NCI-H128 (cell line): ENCODE measurements around the gene PHTF1.
A peak's percentile ranks its signal among the peaks of the same experiment; 100 is the strongest.
"Not testable (repeated sequence)": the region's sequence is repeated elsewhere in the genome, so short reads cannot be mapped to it uniquely, and the experiment has no call there.

Experiments
- DNase-seq: peaks from one replicate; lab custom pipeline; 2025; ENCODE audit not compliant: unreplicated experiment; lab: John Stamatoyannopoulos, UW

PHTF1 gene

DNA sequence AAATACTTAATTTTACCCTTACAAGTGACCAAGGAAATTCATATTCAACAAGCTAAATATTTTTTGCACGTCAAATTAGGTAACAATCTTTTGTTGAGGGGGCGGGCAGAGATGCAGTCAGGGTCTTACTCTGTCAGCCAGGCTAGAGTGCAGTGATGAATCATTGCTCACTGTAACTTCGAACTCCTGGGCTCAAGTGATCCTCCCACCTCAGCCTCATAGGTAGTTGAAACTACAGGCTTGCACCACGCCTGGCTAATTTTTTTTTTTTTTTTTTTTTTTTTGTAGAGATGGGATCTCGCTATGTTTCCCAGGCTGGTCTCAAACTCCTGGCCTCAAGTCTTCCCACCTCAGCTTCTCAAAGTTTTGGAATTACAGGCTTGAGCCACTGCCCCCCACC lies 26.5 kb downstream of the PHTF1 start:
- DNase-seq, result no peak

DNA sequence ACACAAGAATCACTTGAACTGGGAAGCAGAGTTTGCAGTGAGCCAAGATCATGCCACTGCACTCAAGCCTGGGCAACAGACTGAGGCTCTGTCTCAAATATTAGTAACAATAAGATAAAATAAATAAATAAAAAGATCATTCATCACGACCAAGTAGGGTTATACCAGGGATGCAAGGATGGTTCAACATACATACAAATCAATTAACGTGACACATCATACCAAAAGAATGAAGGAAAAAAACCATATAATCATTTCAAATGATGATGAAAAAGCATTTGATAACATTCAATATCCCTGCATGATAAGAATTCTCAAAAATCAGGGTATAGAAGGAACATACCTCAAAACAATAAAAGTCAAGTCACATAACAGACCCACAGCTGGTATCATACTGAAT lies 38.3 kb downstream of the PHTF1 start:
- no peak for DNase-seq

DNA sequence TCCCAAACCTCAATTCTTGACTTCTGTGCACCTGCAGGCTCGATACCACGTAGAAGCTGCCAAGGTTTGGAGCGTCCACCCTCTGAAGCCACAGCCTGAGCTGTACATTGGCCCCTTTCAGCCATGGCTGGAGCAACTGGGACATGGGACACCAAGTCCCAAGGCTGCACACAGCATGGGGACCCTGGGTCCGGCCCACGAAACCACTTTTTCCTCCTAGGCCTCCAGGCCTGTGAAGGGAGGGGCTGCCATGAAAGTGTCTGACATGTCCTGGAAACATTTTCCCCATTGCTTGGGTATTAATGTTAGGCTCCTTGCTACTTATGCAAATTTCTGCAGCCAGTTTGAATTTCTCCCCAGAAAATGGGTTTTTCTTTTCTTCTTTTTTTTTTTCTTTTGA lies 40.7 kb downstream of the PHTF1 start:
- DNase-seq, result not testable (repeated sequence)

DNA sequence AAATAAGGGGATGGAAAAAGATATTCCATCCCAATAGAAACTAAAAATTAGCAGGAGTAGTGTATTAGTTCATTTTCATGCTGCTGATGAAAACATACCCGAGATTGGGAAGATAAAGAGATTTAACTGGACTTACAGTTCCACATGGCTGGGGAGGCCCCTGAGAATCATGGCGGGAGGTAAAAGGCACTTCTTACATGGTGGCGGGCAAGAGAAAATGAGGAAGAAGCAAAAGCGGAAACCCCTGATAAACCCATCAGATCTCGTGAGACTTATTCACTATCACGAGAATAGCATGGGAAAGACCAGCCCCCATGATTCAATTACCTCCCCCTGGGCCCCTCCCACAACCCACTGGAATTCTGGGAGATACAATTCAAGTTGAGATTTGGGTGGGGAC lies 41.8 kb downstream of the PHTF1 start:
- DNase-seq, result not testable (repeated sequence)

DNA sequence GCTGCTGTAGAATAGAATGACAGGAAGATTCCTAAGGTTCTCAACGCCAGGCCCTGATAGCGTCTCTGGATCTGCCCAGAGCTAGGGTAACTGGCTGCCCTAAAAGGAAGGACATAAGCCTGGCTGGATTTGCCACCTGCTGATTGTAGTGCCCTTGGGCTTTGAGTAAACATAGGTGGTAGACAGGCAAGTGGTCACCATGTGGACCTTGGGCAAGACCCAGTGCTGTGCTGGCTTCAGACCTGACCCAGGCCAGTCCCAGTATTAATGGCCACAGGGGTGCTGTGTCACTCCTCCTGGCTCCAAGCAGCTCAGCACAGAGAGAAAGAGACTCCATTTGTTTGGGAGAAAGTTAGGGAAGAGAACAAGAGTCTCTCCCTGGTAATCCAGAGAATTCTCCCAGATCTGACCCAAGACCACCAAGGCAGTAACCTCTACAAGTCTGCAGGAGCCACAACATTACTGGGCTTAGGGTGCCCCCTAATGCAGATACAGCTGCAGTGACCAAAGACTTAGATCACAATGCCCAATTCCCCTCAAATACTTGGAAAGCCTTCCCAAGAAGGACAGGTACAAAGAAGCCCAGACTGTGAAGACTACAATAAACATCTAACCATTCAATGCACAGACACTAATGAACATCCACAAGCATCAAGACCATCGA lies 44.5 kb downstream of the PHTF1 start:
- no peak for DNase-seq

DNA sequence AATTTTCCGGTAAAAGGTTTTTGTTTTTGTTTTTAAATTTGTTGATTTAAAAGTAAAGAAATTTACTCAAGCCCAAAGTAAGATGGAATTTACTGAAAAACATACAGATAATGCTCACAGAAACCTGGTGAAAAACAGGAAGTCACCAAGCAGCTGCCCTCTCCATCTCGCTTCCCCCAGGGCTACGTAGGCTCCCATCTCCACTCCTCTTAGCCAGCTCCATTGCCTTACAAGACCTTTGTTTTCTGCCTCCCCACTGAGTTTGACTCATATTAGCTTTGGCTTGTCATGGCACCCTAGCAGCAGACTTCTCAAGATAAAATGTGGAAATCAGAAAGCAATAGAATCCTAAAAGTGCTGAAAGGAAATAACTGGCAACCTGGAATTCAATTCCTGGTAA lies 57.9 kb downstream of the PHTF1 start:
- no peak for DNase-seq

DNA sequence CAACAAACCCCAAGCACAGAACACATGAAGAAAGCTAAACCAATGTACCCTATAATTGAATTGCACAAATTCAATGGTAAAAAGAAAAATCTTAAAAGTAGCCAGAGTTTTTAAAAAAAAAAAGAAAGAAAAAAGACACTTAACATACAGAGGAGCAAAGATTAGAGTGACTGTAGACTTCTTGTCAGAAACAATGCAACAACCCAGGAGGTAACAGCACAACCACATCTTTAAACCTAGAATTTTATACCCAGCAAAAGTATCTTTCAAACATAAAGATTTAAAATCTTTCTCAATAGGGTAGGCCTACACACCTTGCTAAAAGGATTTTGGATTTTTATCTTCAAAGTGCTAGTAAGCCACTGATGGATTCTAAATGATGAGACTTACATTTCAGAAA lies 64.4 kb downstream of the PHTF1 start:
- DNase-seq, result no peak

DNA sequence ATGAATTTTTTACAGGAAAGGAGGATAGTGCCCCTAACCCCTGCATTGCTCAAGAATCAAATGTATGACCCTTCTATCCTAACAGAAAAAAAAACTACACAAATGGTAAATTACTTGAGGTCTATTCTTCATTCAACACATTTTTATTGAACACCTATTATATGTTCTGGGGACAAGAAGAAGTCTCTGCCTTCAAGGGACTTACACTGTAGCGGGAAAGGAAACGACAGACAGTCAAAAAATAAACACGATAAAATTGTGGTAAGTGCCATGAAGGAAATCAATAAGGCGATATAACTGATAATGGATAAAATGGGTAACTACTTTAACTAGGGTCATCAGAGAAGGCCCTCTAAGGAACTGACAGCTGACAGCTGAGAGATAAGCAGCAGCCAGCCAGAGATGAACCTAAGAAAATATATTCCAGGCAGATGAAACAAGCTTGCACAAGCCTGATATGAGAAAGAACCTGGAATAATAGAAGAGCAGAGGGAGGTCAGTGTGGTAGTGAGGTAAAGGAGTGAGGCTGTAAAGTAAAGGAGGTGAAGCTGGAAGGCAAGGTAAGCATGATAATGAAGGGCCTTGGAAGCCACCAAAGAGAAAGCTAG lies 66.4 kb downstream of the PHTF1 start:
- no peak for DNase-seq

DNA sequence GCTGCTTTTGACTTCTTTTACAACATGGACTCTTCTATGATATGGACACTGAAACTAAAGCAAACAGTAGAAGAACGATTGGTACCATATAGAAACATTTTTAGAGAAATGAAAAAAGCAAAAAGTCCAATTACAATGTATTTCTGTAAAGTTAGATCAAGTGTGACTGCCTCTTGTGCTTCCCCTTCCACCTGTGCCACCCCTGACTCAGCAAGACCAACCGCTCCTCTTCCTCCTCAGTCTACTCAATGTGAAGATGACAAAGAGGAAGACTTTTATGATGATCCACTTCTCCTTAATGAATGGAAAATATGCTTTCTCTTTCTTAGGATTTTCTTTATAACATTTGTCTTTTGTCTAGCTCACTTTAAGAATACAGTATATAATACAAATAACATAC lies 66.9 kb downstream of the PHTF1 start:
- DNase-seq, result no peak

DNA sequence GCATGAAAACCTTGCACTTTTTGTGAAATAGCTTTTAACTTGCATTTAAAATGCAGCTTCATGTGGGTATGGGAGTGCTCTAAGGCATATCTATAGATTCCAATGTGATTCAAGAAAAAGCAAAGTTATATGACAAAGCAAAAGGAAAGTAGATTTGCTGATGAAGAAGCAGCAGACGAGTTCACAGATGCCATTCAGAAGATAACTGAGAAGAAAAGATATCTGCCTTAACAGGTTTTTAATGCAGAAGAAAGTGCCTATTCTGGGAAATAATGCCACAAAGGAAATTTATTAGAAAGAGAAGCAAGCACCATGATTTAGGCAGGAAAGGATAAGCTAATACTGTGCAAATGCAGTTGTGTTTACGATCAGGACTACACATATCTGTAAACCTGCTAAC lies 68.1 kb downstream of the PHTF1 start:
- DNase-seq, result no peak

DNA sequence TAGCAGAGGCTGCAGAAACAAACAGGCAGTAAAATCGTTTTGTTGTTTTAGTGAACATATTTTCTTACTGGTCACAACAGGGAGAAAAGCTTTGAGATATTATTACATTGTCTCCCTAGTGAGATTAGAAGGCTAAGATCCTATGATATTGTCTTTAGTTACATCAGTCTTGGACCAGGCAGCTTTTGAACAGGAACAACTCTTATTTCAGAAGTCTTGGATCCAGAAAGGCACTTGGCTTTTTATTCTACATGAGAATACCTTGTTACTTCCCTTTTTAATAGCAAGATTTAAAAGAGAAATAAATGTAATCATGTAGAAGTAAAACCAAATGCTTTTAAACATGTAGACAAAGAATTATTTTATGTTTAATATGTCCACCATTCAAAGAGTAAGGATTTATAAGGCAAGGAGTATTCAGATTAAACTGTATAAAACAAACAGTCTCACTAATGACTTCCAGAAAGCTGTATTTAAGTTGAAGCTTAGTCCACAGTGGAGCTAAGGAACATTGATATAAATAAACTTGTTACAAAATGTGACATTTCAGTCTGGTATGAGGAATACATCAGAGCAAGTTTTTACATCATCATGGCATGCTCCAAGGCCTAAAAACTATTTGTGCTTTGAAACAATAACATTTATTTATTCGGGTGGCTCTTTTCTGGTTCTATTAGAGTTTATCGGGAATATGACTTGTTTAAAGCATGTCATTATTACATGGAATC lies 72.2 kb downstream of the PHTF1 start:
- DNase-seq, result no peak

DNA sequence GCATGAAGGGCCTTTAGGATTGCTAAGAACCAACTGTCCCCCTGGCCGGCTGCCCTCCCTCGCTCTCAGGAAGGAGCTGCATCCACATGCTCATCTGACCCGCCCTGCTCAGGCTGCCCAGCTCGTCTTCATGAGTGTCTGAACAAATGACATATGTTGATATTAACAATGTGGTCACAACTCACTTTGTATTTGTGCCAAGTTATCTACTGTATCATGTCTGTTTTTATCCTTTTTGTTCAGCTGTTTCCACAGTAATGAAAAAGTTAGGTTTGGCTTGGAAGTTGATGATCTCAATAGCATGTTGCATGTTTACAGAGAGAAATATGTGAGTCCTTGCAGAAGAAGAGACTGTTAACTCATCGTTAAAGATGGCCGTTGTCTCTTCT lies 75.1 kb downstream of the PHTF1 start:
- DNase-seq, result no peak

DNA sequence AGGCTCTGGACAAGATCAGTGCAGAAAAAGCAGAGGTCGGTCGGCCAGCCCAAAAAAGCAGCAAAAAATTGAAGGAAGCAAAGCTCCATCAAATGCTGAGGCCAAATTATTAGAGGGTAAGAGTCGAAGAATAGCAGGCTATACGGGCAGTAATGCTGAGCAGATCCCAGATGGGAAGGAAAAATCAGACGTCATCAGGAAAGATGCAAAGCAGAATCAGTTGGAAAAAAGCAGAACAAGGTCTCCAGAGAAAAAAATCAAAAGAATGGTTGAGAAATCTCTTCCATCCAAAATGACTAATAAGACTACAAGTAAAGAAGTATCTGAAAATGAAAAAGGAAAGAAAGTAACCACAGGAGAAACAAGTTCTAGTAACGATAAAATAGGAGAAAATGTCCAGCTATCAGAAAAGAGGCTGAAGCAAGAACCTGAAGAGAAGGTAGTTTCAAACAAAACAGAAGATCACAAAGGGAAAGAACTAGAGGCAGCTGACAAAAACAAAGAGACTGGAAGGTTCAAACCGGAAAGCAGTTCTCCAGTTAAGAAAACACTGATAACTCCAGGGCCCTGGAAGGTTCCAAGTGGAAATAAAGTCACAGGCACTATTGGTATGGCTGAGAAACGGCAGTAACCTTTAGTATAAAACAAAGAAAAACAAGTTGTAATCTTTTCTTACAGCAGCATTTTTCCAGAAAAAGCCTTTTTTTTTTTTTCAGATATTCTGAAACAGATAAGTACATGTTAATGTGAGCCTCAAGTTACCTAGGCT lies 75.7 kb downstream of the PHTF1 start:
- DNase-seq, result no peak

DNA sequence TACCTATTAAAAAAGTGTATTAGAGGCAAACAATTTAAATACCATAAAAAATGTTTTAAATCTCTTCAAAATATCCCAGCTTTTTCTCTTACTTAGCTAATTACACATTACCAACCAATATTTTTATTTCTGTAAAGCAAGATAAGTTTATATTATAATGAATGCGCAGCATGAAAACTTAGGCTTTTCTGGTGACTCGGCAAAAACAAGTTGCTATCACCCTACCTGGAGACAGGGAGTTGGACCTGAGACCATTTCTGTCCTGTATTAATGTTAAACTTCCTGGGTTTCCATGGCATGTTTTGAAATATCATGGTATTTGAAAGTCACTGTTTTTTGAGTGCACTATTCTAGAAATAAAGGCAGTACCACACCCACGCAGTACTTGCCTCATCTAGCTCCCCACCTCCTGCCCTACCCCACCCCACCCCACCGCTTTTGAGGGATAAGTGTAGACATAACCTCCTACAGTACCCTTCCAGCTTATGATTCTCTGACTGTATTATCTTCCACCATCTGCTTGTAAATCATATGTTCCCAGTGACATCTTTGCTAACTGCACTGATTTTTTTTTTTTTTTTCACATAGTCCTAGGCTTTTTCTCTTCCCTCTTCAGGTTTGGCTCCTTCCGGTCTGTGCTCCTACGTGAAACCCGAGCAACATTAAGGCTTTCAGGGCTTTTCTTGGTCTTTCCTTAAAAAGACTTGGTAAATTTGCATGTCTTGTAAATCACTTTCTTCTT lies 77.5 kb downstream of the PHTF1 start:
- no peak for DNase-seq

DNA sequence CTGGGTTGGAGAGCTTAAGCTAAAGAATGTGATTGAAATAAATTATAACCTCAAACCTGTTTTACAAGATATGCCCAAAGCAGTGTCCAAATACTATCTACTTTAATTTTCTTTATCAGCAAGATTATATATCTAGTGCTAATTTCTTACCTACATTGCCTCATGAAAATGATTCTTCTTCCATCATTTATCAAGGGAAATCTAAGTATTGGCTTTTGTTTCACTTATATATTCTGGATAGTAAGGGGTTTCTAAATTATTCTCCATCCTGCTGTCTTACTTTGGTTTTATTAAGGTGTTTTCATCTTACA lies 81.2 kb downstream of the PHTF1 start:
- DNase-seq, result no peak

DNA sequence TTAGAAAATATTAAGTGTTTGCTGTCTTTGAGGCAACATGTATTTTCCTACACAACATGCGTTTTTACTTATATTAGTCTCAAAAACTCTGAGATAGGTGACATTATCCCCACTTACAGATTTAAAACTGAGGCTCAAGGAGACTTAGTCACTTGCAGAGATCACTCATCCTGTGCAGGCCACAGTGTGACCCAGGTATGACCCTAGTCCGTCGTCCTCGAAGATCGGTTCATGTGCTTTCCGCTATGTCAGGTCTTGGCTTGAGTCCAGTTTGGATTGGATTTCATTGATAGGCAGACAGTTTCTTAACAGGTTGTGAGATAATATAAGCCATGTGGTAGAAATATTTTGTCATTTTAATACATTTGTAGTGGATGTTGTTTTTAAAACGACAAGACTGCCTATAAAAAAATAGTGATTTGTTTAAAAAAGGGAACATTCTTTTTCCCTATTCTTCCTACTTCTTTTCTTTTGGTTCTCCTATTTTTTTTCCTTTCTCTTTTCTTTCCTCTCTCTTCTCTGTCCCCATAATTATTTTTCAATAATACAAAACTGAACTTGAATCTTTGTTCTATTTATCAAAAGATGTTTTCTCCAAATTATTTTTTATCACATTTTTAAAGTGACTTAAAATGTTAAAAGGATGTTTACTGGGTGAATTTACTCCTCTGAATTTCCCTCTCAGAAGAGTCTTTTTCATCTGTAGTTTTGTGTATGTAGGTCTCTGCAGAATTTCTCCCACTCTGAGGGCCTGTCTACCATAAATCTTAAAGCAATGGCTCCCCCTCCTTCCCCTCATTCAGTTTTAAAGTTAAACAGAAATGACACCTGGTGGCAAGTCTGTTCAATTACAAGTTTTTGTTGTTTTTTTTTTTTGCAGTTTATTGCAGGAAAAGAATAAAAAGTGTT lies 81.8 kb downstream of the PHTF1 start:
- DNase-seq, result peak; percentile 18

DNA sequence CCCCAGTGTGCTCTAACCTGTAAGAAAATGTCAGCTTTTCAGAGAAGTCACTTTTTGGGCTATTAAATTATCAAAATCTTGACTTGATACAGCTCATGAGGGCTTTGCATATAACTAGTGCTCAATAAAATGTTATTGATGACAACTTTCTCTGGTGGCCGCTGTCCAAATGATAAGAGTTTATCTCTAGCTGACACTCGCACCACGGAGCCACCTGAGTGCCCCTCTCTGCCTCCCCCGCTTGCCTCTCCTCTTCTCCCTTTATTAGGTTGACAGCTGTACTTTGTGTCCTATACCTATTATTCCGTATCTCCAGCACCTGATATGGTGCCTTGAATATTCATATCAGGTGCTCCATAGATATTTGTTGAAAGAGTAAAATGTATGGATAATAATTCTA lies 82.8 kb downstream of the PHTF1 start:
- DNase-seq, result no peak

DNA sequence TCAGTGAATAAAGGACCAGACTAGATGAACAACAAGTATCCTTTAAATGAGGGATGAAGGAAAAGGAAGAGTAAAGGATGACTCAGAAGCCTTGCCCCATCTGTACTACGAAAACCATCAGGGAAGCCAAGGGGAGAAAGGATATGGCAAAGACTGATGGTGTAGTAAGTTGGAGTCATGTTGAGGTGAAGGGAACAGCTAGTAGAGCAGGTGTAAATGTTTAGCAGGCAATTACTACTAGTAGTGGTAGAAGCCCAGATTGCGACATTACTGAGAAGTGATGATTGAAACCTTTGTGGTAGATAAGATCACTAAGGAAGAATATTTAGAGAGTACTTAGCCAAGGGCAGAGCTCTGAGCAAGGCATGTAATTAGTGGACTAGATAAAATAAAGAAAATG lies 84.0 kb downstream of the PHTF1 start:
- no peak for DNase-seq

DNA sequence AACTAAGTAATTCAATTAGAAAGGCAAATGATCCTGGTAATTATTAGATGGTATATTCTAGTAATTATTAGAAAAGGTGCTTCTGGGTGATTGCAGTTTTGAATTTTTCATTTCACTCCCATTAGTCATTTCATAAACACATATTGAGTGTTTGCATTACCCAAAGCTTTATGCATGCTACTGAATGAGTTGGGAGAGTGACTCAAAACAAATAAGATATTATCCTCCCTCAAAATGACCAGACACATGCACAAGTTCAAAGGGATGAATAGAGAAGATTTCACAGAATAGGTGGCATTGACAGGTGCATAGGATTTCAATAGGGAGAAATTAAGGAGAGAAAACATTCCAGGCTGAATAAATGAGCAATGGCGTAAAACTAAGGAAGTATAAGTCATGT lies 84.7 kb downstream of the PHTF1 start:
- no peak for DNase-seq

DNA sequence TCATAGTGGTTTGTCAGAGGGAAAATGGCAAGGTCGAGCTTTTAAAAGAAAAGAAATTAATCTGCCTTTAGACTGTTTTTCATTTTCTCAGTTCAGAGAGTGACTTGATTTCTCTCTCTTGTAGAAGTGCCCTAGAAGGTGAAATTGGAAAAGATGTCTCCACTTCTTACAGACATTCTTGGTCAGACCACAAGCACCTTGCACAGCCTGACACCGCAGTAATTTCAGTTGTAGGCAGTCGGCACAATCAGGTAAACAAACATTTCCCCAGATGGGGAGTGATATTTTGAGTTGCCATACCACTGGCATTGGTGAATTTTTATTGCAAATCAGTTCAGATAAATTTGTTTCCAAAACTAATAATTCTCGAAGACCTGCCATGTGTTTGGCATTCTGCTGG lies 86.8 kb downstream of the PHTF1 start:
- DNase-seq, result no peak
